ENCODE results near the gene COL28A1.

COL28A1 gene

DNA sequence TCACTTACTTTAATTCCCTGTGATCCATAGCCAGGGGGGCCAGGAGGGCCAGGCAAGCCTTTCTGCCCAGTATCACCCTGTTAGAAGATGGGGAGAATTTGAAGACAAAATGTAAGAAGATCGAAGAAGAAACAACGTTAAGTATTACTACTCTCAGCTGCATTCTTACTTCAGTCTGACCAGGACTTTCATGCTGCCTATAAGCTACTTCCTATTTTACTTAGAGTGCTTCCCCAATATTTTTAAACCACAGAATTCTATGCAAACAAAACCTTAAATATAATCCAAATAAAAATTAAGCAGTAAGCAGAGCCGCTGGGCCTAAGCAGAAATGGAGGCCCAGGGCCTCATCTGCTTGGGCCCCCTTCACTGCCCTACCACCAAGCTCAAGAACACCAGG is 117.8 kb downstream of the COL28A1 start:
- no peak overlapping the region for H3K4me3 ChIP-seq (ENCODE audit: low read depth, low read length)
- no peak for DNase-seq (ENCODE audit: low read depth)
- TF ChIP-seq, protein P1, sequence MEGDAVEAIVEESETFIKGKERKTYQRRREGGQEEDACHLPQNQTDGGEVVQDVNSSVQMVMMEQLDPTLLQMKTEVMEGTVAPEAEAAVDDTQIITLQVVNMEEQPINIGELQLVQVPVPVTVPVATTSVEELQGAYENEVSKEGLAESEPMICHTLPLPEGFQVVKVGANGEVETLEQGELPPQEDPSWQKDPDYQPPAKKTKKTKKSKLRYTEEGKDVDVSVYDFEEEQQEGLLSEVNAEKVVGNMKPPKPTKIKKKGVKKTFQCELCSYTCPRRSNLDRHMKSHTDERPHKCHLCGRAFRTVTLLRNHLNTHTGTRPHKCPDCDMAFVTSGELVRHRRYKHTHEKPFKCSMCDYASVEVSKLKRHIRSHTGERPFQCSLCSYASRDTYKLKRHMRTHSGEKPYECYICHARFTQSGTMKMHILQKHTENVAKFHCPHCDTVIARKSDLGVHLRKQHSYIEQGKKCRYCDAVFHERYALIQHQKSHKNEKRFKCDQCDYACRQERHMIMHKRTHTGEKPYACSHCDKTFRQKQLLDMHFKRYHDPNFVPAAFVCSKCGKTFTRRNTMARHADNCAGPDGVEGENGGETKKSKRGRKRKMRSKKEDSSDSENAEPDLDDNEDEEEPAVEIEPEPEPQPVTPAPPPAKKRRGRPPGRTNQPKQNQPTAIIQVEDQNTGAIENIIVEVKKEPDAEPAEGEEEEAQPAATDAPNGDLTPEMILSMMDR (IDR thresholded peaks at IDR 0.05; ENCODE audit: low read depth, low read length, missing control alignments), result no peak
- in situ Hi-C loops (cut with HindIII; ENCODE audit: low sequenced_read_pairs), result no loop called here

DNA sequence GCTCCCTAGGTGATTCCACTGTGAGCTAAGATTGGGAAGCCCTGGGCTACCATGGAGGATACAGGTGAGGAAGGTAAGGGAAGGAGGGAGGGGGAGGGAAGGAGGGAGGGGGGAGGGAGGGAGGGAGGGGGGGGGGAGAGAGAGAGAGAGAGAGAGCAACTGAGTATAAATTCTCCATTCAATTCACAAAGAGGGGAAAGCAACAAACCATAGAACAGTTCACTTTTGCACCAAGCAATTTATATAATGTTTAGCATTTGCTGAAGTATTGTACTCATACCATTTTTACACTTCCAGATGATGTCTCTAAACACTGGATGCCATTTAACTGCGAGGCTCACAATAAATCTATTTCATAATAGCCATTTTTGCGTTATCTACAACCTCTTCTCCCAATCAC is 118.3 kb downstream of the COL28A1 start:
- no peak for DNase-seq (ENCODE audit: low read depth)
- no peak overlapping the region for H3K4me3 ChIP-seq (ENCODE audit: low read depth, low read length)
- TF ChIP-seq, protein P1 (IDR thresholded peaks at IDR 0.05; ENCODE audit: low read depth, low read length, missing control alignments), result no peak
- in situ Hi-C loops (cut with HindIII; ENCODE audit: low sequenced_read_pairs), result no loop called here

DNA sequence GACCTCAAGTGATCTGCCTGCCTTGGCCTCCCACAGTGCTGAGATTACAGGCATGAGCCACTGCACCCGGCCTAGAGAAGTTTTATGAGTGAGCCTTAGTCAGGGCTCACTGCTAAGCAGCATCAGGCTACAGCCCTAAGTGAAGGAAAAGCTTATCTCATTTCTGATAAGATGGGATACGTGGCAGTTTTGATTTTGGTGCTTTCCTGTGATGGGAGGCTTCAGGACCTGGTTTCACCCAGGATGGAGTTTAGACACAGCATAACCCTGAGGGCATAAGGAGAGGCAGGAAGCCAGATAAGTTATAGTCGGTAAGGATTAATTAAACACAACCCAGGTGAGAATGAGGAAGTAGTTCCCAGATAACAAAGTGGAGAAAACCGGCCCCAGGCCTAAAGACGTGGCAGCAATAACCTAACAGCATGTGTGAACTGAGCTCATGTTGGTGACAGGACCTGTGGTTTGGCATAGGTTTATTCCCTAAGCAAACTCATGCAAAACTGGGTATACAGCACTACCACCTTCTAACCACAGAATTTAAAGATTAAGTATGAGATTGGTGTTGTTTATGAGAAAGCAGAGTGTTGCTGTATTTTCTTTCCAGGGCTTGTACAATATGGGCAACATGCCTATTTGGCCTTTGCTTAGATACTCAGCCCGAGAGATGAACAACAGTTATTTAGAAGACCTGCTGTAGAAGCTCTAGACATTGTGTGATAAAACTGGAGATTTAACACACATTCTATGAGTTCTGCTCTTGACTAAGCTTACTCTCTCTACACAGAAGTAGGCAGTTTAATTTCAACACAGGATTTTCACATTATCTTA is 119.4 kb downstream of the COL28A1 start:
- in situ Hi-C loops (cut with HindIII; ENCODE audit: low sequenced_read_pairs), result no loop called here
- H3K4me3 ChIP-seq (ENCODE audit: low read depth, low read length), result no peak overlapping the region
- DNase-seq (ENCODE audit: low read depth), result no peak
- TF ChIP-seq, protein P1 (IDR thresholded peaks at IDR 0.05; ENCODE audit: low read depth, low read length, missing control alignments), result no peak

DNA sequence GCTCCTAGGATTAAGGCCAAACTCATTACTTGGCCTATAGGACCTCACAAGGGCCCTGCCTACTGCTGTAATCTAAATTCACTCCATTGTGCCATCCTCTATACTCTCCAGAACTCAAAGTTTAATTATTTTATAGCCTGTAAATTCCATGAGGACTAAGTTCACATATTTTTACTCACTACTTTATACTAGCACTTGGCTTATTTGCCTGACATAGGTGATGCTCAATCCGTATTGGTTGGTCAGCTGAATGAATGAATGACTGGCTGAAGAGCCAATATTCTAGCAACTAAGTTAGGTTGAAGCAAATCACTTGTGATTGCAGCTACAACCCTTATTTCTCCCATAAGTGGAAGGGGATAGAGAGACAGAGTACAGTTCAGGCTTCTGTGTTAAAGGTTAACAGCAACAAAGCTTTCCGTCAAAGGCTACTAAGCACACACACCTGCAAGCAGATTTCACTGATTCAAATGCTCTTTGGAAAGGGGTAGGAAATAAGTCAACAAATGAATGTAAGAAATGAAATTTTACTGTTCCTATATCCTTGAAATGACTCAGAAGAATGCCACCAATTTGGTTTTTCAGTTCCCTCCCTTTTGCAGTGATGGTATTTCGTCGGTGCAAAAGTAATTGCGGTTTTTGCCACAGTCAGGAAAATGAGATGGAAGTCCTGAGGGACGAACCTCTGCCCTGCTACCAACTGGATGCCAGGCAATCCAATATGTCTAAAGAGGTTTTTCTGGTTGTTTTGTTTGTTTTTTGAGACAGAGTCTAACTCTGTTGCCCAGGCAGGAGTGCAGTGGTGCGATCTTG is 120.7 kb downstream of the COL28A1 start:
- H3K4me3 ChIP-seq (ENCODE audit: low read depth, low read length), result no peak overlapping the region
- TF ChIP-seq, protein P1 (IDR thresholded peaks at IDR 0.05; ENCODE audit: low read depth, low read length, missing control alignments), result no peak
- in situ Hi-C loops (cut with HindIII; ENCODE audit: low sequenced_read_pairs), result no loop called here
- no peak for DNase-seq (ENCODE audit: low read depth)

DNA sequence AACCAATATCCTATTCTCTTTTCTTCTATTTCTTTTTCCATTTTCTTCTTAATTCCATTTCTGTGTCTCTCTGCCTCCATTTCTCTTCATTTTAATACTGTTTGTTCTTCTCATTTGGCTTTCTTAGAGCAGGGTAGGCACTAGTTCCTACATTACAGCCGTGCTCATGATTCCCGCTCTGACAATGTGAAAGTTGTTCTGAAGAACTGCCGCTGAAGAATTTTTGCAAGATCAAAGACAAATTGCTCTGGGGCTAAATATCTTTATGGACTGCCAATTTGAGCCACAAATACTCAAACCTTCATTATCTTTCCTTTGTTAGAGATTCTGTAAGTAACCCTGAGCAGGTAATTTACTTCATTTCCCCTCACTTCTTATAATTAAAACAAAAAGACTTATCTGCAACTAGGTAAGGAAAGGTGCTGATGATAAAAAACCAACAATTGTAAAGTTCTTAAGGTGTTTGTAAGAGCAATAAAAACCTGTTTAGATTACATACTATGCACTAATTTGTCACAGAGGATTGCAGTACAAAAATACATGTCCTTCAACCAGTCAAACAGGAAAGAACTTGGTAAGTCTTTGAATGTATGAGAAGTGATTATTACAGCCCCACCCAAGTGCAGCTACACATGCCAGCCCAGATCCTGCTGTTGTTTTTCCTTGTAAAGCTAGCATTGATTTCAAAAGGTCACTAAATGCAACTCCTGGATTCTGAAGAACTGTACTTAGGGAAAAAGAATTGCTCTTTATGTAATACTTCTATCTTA is 127.5 kb downstream of the COL28A1 start:
- DNase-seq (ENCODE audit: low read depth), result no peak
- in situ Hi-C loops (cut with HindIII; ENCODE audit: low sequenced_read_pairs), result no loop called here
- TF ChIP-seq, protein P1 (IDR thresholded peaks at IDR 0.05; ENCODE audit: low read depth, low read length, missing control alignments), result no peak
- H3K4me3 ChIP-seq (ENCODE audit: low read depth, low read length), result no peak overlapping the region

DNA sequence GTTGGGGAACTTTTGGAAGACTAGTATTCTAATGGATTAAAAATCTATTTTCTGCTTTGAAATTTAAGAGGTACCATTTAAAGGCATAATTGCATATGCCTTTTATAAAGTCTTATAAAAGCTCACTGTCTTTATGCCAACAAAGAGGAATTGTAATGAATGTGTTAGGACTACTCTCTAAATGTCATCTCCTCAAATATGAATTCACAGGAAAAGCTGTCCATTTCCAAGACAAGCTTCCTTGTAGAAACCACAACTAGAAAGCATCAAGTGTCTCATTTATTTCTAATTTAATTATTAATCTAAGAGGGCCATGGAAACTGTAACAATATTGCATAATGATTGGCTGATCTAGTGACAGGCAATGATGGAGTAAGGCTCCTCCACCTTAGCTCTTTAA is 130.2 kb downstream of the COL28A1 start:
- H3K4me3 ChIP-seq (ENCODE audit: low read depth, low read length), result no peak overlapping the region
- DNase-seq (ENCODE audit: low read depth), result no peak
- in situ Hi-C loops (cut with HindIII; ENCODE audit: low sequenced_read_pairs), result no loop called here
- TF ChIP-seq, protein P1 (IDR thresholded peaks at IDR 0.05; ENCODE audit: low read depth, low read length, missing control alignments), result no peak

Data from astrocyte of the cerebellum (primary cell).